NCI-H2107 treated with DMSO at 0.1 percent for 48 hours (cell line): ENCODE results near the gene ACTL10.

Experiments used
- DNase-seq: peaks from one replicate; lab custom pipeline; 2025; ENCODE audit not compliant: unreplicated experiment; lab: John Stamatoyannopoulos, UW

The ACTL10 gene

GRCh38 chr20:33648396-33649004, 18.2 kb upstream of the ACTL10 start:
- no peak for DNase-seq

- no peak for DNase-seq
These were observed 17.5 kb upstream of the ACTL10 start for GRCh38 chr20:33649201-33649681.

GRCh38 chr20:33650111-33650752, 16.5 kb upstream of the ACTL10 start:
- DNase-seq, result no peak

GRCh38 chr20:33650753-33651561, 15.8 kb upstream of the ACTL10 start:
- no peak for DNase-seq

GRCh38 chr20:33651562-33652048, 15.1 kb upstream of the ACTL10 start:
- no peak for DNase-seq

GRCh38 chr20:33653218-33653899, 13.4 kb upstream of the ACTL10 start:
- DNase-seq, result peak; percentile 62

- peak; percentile 90 for DNase-seq
These were observed 12.7 kb upstream of the ACTL10 start for GRCh38 chr20:33653900-33654596.

- no peak for DNase-seq
These were observed 12.0 kb upstream of the ACTL10 start for GRCh38 chr20:33654680-33655161.

- DNase-seq, result no peak
These were observed 11.6 kb upstream of the ACTL10 start for GRCh38 chr20:33655164-33655563.

GRCh38 chr20:33656010-33656782, 10.5 kb upstream of the ACTL10 start:
- DNase-seq, result no peak

- no peak for DNase-seq
These were observed 9.7 kb upstream of the ACTL10 start for GRCh38 chr20:33656783-33657703.

- no peak for DNase-seq
These were observed 9.0 kb upstream of the ACTL10 start for GRCh38 chr20:33657704-33658095.

GRCh38 chr20:33658510-33658909, 8.2 kb upstream of the ACTL10 start:
- DNase-seq, result no peak

- DNase-seq, result no peak
These were observed 7.8 kb upstream of the ACTL10 start for GRCh38 chr20:33658929-33659328.

GRCh38 chr20:33659341-33660034, 7.3 kb upstream of the ACTL10 start:
- DNase-seq, result no peak

- DNase-seq, result no peak
These were observed 6.6 kb upstream of the ACTL10 start for GRCh38 chr20:33660035-33660684.

- DNase-seq, result no peak
These were observed 6.1 kb upstream of the ACTL10 start for GRCh38 chr20:33660685-33661058.

- DNase-seq, result no peak
These were observed 4.6 kb upstream of the ACTL10 start, which contains the start of gene C20orf144 for GRCh38 chr20:33662172-33662571. Gene C20orf144 (plus strand): TSS chr20:33662327. CDS start chr20:33662346, 19 bp downstream.
